Upper lobe of left lung (tissue), 6 donors: ENCODE results near the gene PARN. TPM values are rescaled to one million over a fixed set of nuclear protein-coding genes. Genes with fewer than 3 reads are reported as not detected.
"Not testable (repeated sequence)": the region's sequence is repeated elsewhere in the genome, so short reads cannot be mapped to it uniquely, and the experiment has no call there.

Source experiments
- ATAC-seq, 2 donors: fragments of 200-7000 bp; cut with Tn5 transposase; one replicate each; pipeline ENCODE4 v1.9.1; 2022; ENCODE audit warnings: mild to moderate bottlenecking in 2 of 2, moderate library complexity in 2 of 2; ENCODE audit not compliant: low FRiP score in 2 of 2
- DNase-seq, 2 donors: peaks; one replicate each; pipeline ENCODE4 v3.0.0-alpha.2; 2019 to 2020
- H3K27ac ChIP-seq, 4 donors: fragments of 200-600 bp; sonication (generic); one replicate each; pipeline ENCODE4 v1.5.1; 2016 to 2019
- H3K27me3 ChIP-seq, 4 donors: fragments of 200-600 bp; sonication (generic); one replicate each; pipeline ENCODE4 v1.5.1; 2017 to 2019
- H3K36me3 ChIP-seq, 4 donors: fragments of 200-600 bp; sonication (generic); one replicate each; pipeline ENCODE4 v1.5.1; 2016 to 2019
- H3K4me1 ChIP-seq, 4 donors: fragments of 200-600 bp; sonication (generic); one replicate each; pipeline ENCODE4 v1.5.1; 2018 to 2019
- H3K4me3 ChIP-seq, 4 donors: fragments of 200-600 bp; sonication (generic); one replicate each; pipeline ENCODE4 v1.5.1; 2017 to 2019; ENCODE audit warnings: mild to moderate bottlenecking in 2 of 4, moderate library complexity in 1 of 4
- H3K9me3 ChIP-seq, 4 donors: fragments of 200-600 bp; sonication (generic); one replicate each; pipeline ENCODE4 v1.5.1; 2018 to 2019
- EP300 ChIP-seq, 4 donors: sonication (generic); formaldehyde crosslinking; IDR thresholded peaks; one replicate each; pipeline ENCODE4 v1.5.1; 2017; ENCODE audit warnings: antibody characterized with exemption in 4 of 4, control low read depth in 2 of 4
- POLR2A ChIP-seq, 4 donors: fragments of 450-650 bp; IDR thresholded peaks; one replicate each; pipeline ENCODE4 v1.5.1; 2016 to 2017; ENCODE audit warnings: antibody characterized with exemption in 4 of 4, mild to moderate bottlenecking in 2 of 4
- POLR2AphosphoS5 ChIP-seq, 2 donors: sonication (generic); formaldehyde crosslinking; IDR thresholded peaks; one replicate each; pipeline ENCODE4 v1.5.1; 2017; ENCODE audit warnings: antibody characterized with exemption in 2 of 2
- WGBS, 2 donors: methylation state at CpG; one replicate each; pipeline ENCODE4 v1.1.5; 2017 to 2018; 5-methylcytosine and 5-hydroxymethylcytosine counted together
- total RNA-seq, 6 donors: library from RNA; depleted of rRNA in 4 of 6; stranded (reverse); fragments of >200 nt in 4 of 6; gene quantifications; one replicate each; pipeline versions ENCODE4 v1.1.0 to v1.2.1, GENCODE V29; 2016 to 2021
- TF ChIP-seq, protein P1 (sequence below), 6 experiments: fragments of 450-650 bp in 4 of 6; fragments of 200-600 bp in 2 of 6; sonication (generic) in 2 of 6; IDR thresholded peaks; one replicate each; pipeline ENCODE4 v1.5.1; 2016 to 2019; ENCODE audit warnings: antibody characterized with exemption in 6 of 6
- donor health status: DM: no; HTN: no; CAD: no; lungs with moderate emphysema.
- donor health status: DM: no; HTN: yes; CAD: no; lungs with severe emphysema.

PARN gene
- total RNA-seq, 6 donors from 2014 or later: 25.6 to 133 (median 37.3) TPM

DNA sequence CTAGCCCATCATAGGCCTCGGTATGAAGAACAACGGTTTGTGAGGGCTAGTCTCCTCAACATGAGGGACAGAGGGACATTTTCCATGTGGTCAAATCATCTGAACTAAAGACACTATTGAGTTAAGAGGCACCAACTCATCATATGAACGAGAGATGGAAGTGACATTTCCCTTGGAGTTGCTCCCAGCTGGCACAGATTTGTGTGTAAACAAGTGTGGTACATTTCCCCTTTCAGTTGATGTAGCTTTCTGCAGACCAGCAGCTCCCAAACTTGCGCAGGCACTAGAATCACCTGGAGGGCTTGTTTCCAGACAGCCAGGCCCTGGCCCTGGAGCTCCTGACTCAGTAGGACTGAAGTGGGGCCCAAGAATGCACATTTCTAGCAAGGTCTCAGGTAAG, 205.5 kb downstream of the PARN start:
- Histone ChIP-seq H3K36me3 (peaks cover 0 to 3% (median 0%) of the 10 kb centered on the region in 4 donors), H3K27ac (no peak overlapping the region), H3K9me3 (no peaks in the 10 kb centered on the region), H3K27me3 (no peaks in the 10 kb centered on the region), H3K4me3 (no peak overlapping the region), H3K4me1 (peaks cover 0 to 6% (median 2%) of the 10 kb centered on the region in 4 donors)
- no peak for DNase-seq
- TF ChIP-seq POLR2AphosphoS5 (IDR thresholded peaks at IDR 0.05) (no peak), POLR2A (IDR thresholded peaks at IDR 0.05) (no peak), EP300 (IDR thresholded peaks at IDR 0.05) (no peak)
- TF ChIP-seq, protein P1, sequence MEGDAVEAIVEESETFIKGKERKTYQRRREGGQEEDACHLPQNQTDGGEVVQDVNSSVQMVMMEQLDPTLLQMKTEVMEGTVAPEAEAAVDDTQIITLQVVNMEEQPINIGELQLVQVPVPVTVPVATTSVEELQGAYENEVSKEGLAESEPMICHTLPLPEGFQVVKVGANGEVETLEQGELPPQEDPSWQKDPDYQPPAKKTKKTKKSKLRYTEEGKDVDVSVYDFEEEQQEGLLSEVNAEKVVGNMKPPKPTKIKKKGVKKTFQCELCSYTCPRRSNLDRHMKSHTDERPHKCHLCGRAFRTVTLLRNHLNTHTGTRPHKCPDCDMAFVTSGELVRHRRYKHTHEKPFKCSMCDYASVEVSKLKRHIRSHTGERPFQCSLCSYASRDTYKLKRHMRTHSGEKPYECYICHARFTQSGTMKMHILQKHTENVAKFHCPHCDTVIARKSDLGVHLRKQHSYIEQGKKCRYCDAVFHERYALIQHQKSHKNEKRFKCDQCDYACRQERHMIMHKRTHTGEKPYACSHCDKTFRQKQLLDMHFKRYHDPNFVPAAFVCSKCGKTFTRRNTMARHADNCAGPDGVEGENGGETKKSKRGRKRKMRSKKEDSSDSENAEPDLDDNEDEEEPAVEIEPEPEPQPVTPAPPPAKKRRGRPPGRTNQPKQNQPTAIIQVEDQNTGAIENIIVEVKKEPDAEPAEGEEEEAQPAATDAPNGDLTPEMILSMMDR (IDR thresholded peaks at IDR 0.05): no peak
- ATAC-seq: no peak
- 64 to 71% methylated on average over 4 of the region's 4 CpGs for WGBS, 2 donors

DNA sequence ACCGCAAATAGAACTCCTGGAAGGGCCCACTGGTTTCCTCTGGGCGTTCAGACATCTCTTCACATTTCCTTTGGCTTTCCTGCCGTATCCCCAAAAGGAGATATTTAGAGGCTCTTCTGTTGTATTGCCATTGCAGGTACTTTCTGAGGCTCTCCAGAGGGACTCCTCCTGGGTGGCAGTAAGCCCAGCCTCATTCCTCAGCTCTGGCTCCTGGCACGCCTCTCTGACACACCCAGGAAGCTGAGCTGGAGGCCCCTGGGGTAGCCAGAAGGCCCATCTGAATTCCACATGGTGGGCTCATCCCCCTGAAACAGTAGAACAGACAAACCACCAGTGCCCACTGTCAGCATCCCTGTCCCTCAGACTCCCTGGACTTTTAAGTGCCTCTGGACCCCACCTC, 206.7 kb downstream of the PARN start:
- H3K27me3 ChIP-seq: no peaks in the 10 kb centered on the region
- H3K4me3 ChIP-seq: no peak overlapping the region
- WGBS, 2 donors: 69 to 84% methylated on average over 3 to 4 of the region's 4 CpGs
- peaks cover 0 to 10% (median 2%) of the 10 kb centered on the region in 4 donors for H3K4me1 ChIP-seq
- no peaks in the 10 kb centered on the region for H3K9me3 ChIP-seq
- DNase-seq: no peak
- no peaks in the 10 kb centered on the region for H3K36me3 ChIP-seq
- no peak overlapping the region for H3K27ac ChIP-seq
- no peak for ATAC-seq
- TF ChIP-seq EP300 (IDR thresholded peaks at IDR 0.05) (no peak), POLR2AphosphoS5 (IDR thresholded peaks at IDR 0.05) (no peak), POLR2A (IDR thresholded peaks at IDR 0.05) (no peak)
- TF ChIP-seq, protein P1 (IDR thresholded peaks at IDR 0.05): no peak

DNA sequence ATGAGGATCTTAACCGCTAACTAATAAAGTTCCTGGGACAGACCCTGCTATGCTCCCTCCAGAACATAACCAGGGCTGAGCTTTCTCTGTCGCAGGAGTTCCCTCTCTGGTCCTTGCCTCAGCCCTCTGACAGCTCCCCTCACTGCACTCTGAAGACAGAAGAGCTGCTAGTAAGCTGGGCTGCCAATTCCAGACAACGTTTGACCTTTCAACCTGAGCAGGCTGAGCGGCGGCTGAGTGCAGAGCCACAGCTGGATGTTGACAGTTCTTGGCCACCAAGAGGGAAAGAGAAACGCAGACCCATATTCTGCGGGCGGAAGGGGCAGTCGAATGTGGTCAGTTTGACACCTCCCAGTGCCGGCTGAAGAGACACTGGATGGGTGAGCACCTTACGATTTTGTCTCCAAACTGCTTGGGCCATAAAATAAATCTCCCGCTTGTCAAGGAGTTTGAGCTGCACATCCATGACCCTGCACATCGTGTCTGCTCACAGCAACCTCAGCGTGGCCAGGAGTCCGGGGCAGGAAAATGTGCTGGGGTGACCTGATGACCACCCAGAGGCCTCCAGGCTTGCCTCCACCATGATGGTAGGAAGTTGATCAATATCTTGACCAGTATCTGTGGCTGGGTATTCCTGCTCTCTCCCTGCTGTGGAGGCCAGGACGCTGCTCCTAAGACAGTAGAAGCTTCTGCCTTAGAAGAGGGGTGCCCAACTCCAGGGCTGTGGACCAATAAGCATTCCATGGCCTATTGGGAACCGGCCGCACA, 209.2 kb downstream of the PARN start:
- H3K4me1 ChIP-seq: peaks cover 0 to 10% (median 2%) of the 10 kb centered on the region in 4 donors
- no peaks in the 10 kb centered on the region for H3K9me3 ChIP-seq
- 73 to 77% methylated on average over 14 to 18 of the region's 18 CpGs for WGBS, 2 donors
- DNase-seq: no peak
- H3K4me3 ChIP-seq: no peak overlapping the region
- H3K27ac ChIP-seq: no peak overlapping the region
- H3K36me3 ChIP-seq: no peaks in the 10 kb centered on the region
- peak; percentile 58 to 76 for TF ChIP-seq POLR2AphosphoS5 (IDR thresholded peaks at IDR 0.05)
- TF ChIP-seq POLR2A (IDR thresholded peaks at IDR 0.05): no peak
- peak in 1 of 4 donors; percentile 65 for TF ChIP-seq EP300 (IDR thresholded peaks at IDR 0.05)
- TF ChIP-seq, protein P1 (IDR thresholded peaks at IDR 0.05): no peak
- no peaks in the 10 kb centered on the region for H3K27me3 ChIP-seq
- peak in 1 of 2 donors; percentile 54 for ATAC-seq

DNA sequence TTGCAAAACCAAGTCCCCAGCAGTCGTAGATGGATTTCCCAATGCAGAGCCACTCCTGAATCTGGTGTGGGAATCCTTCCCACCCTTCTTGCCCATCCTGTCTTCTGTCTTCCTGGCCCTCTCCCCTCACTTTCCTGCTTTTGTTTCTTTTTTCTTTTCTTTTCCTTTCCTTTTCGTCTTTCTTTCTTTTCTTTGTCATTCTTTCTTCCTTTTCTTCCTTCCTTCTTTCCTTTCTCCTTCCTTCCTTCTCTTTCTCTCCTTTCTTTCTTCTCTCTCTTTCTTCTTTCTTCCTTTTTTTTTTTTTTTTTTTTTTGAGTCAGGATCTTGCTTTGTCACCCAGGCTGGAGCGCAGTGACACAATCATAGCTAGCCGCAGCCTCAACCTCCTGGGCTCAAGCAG, 209.8 kb downstream of the PARN start:
- 75 to 80% methylated on average over 4 of the region's 4 CpGs for WGBS, 2 donors
- not testable (repeated sequence) for H3K27ac ChIP-seq, H3K4me1 ChIP-seq, H3K36me3 ChIP-seq, H3K27me3 ChIP-seq, ATAC-seq, H3K4me3 ChIP-seq, H3K9me3 ChIP-seq, DNase-seq

DNA sequence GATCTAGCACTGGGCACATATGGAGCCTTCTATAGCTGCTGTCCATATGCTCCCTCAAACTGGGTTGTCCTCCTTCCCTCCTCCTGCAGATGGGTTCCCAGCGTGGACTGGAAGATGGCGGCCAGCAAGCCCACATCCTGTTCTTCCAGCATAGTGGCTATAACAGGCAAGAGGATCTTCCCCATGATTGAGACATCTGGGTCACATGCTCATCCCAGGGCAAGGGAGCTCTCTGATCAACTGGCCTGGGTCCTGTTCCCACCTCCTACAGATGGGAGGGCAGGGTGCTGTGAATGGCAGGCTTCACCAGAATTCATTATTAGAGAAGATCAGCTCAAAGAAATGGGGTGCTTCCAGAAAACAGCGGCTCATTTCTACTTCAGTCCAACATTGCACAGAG, 210.2 kb downstream of the PARN start:
- H3K36me3 ChIP-seq: no peaks in the 10 kb centered on the region
- no peaks in the 10 kb centered on the region for H3K27me3 ChIP-seq
- H3K27ac ChIP-seq: no peak overlapping the region
- ATAC-seq: no peak
- no peaks in the 10 kb centered on the region for H3K9me3 ChIP-seq
- DNase-seq: no peak
- TF ChIP-seq POLR2A (IDR thresholded peaks at IDR 0.05): no peak
- no peak for TF ChIP-seq POLR2AphosphoS5 (IDR thresholded peaks at IDR 0.05)
- TF ChIP-seq, protein P1 (IDR thresholded peaks at IDR 0.05): no peak
- TF ChIP-seq EP300 (IDR thresholded peaks at IDR 0.05): no peak
- no peak overlapping the region for H3K4me3 ChIP-seq
- 70 to 84% methylated on average over 3 of the region's 3 CpGs for WGBS, 2 donors
- peaks cover 0 to 10% (median 2%) of the 10 kb centered on the region in 4 donors for H3K4me1 ChIP-seq
